ENCODE data around the gene RETN.

The RETN gene

DNA sequence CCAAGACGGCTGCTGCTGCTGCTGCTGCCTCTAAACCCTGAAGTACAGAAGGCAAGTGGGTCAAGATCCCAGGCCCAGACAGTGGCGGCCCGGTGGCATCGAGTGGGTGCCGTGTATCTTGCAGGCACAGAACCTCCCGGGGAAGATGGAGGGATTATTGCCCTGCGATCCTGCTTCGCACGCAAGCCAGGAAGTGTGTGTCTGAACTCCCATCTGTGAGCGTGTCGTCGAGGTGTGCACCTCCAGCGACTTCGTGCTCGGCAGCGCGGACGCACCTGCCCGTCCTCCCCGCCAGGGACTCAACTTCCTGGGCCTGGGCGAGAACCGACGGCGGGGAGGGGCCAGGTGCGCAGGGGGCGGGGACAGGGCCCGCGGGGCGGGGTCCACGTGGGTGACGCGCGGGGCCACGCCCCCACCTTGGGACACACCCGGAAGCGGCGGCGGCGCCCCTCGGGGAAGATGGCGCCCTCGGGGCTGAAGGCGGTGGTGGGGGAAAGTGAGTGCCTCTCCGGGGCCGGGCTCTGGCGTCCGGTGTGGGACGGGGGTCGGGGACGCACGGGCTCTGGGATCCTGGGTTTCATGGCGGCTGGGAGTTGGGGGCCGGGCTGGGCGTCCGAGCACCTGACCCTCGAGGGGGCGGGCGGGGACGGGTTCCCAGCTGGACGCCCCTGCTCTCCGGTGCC is 32.0 kb upstream of the RETN start, which contains the start of gene STXBP2:
TSS of gene STXBP2 (plus strand) at position 420 of the 683 bp plus-strand sequence. CDS start at position 460, 40 bp downstream.
- no peak within 1 kb of the TSS for H3K9ac ChIP-seq (ENCODE audit: low read depth, low read length, poor library complexity, severe bottlenecking)
- H2AFZ ChIP-seq (ENCODE audit: low read length): no peak within 1 kb of the TSS
- no peak for TF ChIP-seq EZH2phosphoT487 (IDR thresholded peaks at IDR 0.05; ENCODE audit: borderline replicate concordance)
- TF ChIP-seq, protein P1, sequence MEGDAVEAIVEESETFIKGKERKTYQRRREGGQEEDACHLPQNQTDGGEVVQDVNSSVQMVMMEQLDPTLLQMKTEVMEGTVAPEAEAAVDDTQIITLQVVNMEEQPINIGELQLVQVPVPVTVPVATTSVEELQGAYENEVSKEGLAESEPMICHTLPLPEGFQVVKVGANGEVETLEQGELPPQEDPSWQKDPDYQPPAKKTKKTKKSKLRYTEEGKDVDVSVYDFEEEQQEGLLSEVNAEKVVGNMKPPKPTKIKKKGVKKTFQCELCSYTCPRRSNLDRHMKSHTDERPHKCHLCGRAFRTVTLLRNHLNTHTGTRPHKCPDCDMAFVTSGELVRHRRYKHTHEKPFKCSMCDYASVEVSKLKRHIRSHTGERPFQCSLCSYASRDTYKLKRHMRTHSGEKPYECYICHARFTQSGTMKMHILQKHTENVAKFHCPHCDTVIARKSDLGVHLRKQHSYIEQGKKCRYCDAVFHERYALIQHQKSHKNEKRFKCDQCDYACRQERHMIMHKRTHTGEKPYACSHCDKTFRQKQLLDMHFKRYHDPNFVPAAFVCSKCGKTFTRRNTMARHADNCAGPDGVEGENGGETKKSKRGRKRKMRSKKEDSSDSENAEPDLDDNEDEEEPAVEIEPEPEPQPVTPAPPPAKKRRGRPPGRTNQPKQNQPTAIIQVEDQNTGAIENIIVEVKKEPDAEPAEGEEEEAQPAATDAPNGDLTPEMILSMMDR (conservative IDR thresholded peaks at IDR 0.05; ENCODE audit: low read length): no peak

DNA sequence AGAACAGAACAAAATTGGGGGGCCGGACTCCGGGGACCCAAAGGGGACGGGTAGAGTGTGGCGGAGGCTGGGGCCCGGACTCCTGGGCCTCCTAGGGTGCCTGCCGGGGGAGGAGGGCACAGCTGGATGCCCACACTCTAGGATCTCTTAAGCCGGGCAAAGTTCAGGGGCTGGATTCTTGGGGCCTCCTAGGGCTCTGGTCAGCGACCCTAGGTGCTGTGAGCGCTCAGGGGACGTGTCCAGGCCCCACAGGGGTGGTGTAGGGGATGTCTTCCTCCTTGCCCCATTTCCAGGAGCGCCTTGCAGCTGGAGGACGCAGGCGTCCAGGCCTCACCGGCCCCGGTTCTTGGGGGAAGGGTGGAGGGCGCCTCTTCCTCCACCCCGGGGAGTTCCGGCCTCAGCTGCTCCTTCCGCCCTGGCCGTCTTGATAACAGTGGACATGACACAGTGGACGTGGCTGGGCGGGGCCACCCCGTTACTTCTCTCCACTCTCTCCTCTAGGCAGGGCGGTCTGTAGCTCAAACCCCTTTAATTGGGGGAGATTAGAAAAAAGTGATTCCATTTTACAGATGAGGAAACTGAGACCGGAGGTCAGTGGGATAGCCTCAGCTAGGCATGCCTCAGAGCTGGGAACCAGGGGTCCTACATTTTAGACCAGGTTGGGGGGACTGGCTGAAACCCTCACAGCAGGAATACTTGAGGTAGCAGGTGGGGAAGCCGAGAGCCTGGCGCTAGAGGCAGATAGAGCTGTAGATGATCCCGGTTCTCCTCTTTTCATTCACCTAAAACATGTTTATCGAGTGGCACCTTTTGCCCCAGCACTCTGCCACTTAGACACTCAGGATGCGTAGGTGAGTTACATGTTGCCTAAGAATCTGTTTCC is 31.2 kb upstream of the RETN start:
- Histone ChIP-seq H3K4me3 (ENCODE audit: low read length, poor library complexity, severe bottlenecking) (no peak overlapping the region), H3K79me2 (ENCODE audit: insufficient read depth, low read length) (no peaks in the 10 kb centered on the region), H3K4me1 (ENCODE audit: insufficient read depth, low read length, poor library complexity, severe bottlenecking) (no peaks in the 10 kb centered on the region), H3F3A (ENCODE audit: low read depth) (no peaks in the 10 kb centered on the region), H3K4me2 (ENCODE audit: low read depth, low read length, poor library complexity, severe bottlenecking) (no peak overlapping the region), H2AFZ (ENCODE audit: low read length) (no peak overlapping the region), H3K9me2 (replicated peaks; ENCODE audit: low read depth, low read length) (no peaks in the 10 kb centered on the region), H3K27me3 (ENCODE audit: insufficient read depth, low read length, poor library complexity, severe bottlenecking) (no peaks in the 10 kb centered on the region), H3K36me3 (ENCODE audit: insufficient read depth, low read length) (no peaks in the 10 kb centered on the region), H4K20me1 (ENCODE audit: insufficient read depth, low read length, poor library complexity, severe bottlenecking) (no peaks in the 10 kb centered on the region), H3K9me3 (ENCODE audit: insufficient read depth, low read depth, low read length) (no peaks in the 10 kb centered on the region), H3K9ac (ENCODE audit: low read depth, low read length, poor library complexity, severe bottlenecking) (no peak overlapping the region)
- TF ChIP-seq EZH2phosphoT487 (IDR thresholded peaks at IDR 0.05; ENCODE audit: borderline replicate concordance): no peak
- TF ChIP-seq, protein P1 (conservative IDR thresholded peaks at IDR 0.05; ENCODE audit: low read length): no peak

More for the DNA sequence above, 32.0 kb upstream of the RETN start, which contains the start of gene STXBP2:
- Histone ChIP-seq H3K27me3 (ENCODE audit: insufficient read depth, low read length, poor library complexity, severe bottlenecking) (no peaks in the 10 kb centered on the region), H3K9me3 (ENCODE audit: insufficient read depth, low read depth, low read length) (no peaks in the 10 kb centered on the region), H3K9me2 (replicated peaks; ENCODE audit: low read depth, low read length) (no peaks in the 10 kb centered on the region), H3K4me1 (ENCODE audit: insufficient read depth, low read length, poor library complexity, severe bottlenecking) (no peaks in the 10 kb centered on the region), H4K20me1 (ENCODE audit: insufficient read depth, low read length, poor library complexity, severe bottlenecking) (no peaks in the 10 kb centered on the region), H3K4me2 (ENCODE audit: low read depth, low read length, poor library complexity, severe bottlenecking) (no peak within 1 kb of the TSS), H3K4me3 (ENCODE audit: low read length, poor library complexity, severe bottlenecking) (no peak within 1 kb of the TSS), H3K36me3 (ENCODE audit: insufficient read depth, low read length) (no peaks in the 10 kb centered on the region), H3F3A (ENCODE audit: low read depth) (no peaks in the 10 kb centered on the region), H3K79me2 (ENCODE audit: insufficient read depth, low read length) (peaks cover 5% of the 10 kb centered on the region; the same call in 1 of the 2 replicates)

DNA sequence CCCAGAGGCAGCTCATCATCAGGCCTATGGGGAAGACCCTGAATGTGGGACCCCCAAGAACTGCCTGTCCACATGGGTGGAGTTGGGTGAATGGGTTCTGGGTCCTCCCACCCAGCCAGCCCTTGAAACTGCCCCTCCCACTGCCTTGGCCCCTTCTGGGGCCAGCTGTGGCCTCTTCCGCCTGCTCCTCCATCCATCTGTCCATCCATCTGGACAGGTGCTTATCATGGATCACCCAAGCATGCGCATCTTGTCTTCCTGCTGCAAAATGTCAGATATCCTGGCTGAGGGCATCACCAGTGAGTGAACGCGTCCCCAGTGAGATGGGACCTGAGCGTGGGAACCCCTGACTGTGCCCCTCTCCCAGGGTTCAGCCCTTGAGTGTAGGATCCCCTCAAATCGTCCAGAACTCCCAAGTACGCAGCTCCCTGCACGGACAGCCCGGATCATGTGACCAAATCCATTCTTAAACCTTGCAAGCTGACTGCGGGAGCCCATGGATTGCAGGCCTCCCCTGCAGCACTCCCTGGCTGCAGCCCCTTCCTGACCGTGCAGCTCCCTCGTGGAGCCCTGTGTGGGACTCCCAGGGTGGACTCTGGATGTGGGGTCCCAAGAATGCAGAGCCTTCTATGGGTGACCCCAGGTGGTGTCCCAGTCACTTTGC is 29.9 kb upstream of the RETN start:
- H3K4me3 ChIP-seq (ENCODE audit: low read length, poor library complexity, severe bottlenecking): no peak overlapping the region
- H2AFZ ChIP-seq (ENCODE audit: low read length): no peak overlapping the region
- no peaks in the 10 kb centered on the region for H4K20me1 ChIP-seq (ENCODE audit: insufficient read depth, low read length, poor library complexity, severe bottlenecking)
- no peaks in the 10 kb centered on the region for H3K9me2 ChIP-seq (replicated peaks; ENCODE audit: low read depth, low read length)
- no peaks in the 10 kb centered on the region for H3K9me3 ChIP-seq (ENCODE audit: insufficient read depth, low read depth, low read length)
- TF ChIP-seq, protein P1 (conservative IDR thresholded peaks at IDR 0.05; ENCODE audit: low read length): no peak
- no peak for TF ChIP-seq EZH2phosphoT487 (IDR thresholded peaks at IDR 0.05; ENCODE audit: borderline replicate concordance)
- H3K36me3 ChIP-seq (ENCODE audit: insufficient read depth, low read length): no peaks in the 10 kb centered on the region
- H3K4me2 ChIP-seq (ENCODE audit: low read depth, low read length, poor library complexity, severe bottlenecking): no peak overlapping the region
- no peaks in the 10 kb centered on the region for H3K27me3 ChIP-seq (ENCODE audit: insufficient read depth, low read length, poor library complexity, severe bottlenecking)
- no peak overlapping the region for H3K9ac ChIP-seq (ENCODE audit: low read depth, low read length, poor library complexity, severe bottlenecking)
- H3K79me2 ChIP-seq (ENCODE audit: insufficient read depth, low read length): no peaks in the 10 kb centered on the region
- H3K4me1 ChIP-seq (ENCODE audit: insufficient read depth, low read length, poor library complexity, severe bottlenecking): no peaks in the 10 kb centered on the region
- H3F3A ChIP-seq (ENCODE audit: low read depth): no peaks in the 10 kb centered on the region

Measured in Loucy (cell line).